ENCODE measurements around the gene AGFG1.

- TF ChIP-seq POLR2A (IDR thresholded peaks at IDR 0.05; ENCODE audit: low read length) (no peak), GATA1 (IDR thresholded peaks at IDR 0.05; ENCODE audit: low read depth, low read length) (no peak)
Observed at GRCh38 chr2:227423656-227424499, 48.1 kb upstream of the AGFG1 start.
